Cerebellar nuclear complex (tissue), 1 donor: ENCODE results near the gene FERMT3.
"Not testable (repeated sequence)": the region's sequence is repeated elsewhere in the genome, so short reads cannot be mapped to it uniquely, and the experiment has no call there.

Source experiments
- DNase-seq, 2 experiments: peaks; one replicate each; lab custom pipeline; 2025; lab: John Stamatoyannopoulos, UW

FERMT3 gene

DNA sequence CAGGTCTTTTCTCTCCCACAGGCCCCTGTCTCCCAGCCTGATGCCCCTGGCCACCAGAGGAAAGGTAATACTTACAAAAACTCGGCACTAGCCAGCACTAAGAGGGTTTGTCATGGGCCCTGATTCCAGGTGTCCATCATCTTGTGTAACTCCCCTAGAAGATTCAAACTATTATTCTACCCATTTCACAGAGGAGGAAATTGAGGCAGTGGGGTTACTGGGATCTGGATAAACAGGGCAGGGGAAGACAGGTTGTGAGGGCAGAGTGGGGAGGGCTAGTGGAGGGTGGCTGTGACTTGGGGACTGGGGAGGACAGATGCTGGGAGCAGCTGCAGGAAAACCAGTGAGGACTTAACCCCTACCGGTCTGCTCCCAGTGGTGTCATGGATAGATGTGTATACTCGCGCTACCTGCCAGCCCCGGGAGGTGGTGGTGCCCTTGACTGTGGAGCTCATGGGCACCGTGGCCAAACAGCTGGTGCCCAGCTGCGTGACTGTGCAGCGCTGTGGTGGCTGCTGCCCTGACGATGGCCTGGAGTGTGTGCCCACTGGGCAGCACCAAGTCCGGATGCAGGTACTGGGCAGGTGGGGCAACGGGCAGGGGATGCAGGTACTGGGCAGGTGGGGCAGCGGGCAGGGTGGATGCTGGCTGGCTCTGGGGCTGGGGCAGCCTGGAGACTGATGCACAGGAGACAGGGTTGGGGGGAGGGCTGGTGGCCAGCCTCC lies 29.1 kb downstream of the FERMT3 start:
- no peak for DNase-seq

DNA sequence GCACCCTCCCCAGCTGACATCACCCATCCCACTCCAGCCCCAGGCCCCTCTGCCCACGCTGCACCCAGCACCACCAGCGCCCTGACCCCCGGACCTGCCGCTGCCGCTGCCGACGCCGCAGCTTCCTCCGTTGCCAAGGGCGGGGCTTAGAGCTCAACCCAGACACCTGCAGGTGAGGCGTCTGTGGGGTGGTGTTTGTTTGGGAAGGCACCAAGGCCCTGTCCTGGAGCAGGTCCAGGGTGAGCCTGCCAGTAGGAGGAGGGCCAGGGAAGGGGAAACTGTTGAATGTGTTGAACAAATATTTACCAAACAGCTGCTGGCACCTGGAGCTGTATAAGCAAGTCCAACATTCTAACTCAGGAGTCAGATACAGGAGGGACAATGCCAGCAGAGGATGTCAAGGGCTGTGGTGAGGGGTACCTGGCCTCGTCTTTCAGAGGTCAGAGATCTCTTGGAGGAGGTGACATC lies 31.0 kb downstream of the FERMT3 start:
- DNase-seq: no peak

DNA sequence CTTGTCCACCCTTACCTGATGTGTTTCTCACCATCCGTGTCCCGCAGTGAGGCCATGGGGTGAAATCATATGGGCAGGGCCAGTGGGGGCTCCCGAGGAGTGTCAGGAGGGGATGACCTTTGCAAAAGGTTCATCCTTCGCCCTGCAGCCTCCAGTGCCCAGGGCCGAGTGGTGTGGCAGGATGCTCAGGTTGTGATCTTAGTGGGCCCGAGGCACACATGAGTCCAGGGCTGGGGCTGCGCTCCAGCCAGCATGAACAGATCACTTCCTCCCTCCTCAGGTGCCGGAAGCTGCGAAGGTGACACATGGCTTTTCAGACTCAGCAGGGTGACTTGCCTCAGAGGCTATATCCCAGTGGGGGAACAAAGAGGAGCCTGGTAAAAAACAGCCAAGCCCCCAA lies 31.6 kb downstream of the FERMT3 start:
- DNase-seq: no peak

DNA sequence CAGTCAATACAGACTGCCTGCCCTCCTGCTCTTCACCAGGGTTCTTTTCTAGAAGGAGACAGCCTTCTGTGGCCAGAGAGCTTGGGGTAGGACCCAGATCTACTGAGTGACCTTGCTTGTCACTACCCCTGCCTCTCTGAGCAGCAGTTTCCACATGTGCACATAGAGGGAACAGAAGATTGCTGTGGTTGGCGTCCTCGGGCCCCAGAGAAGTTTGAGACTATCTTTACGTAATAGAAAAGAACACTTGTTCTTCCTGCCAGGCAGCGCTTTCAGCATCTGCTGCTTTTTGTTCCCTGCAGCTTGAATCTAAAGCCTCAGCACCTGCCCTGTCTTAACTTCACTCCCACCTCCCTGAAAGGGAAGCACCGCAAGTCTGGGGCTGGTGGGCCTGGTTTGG lies 32.5 kb downstream of the FERMT3 start:
- no peak for DNase-seq

DNA sequence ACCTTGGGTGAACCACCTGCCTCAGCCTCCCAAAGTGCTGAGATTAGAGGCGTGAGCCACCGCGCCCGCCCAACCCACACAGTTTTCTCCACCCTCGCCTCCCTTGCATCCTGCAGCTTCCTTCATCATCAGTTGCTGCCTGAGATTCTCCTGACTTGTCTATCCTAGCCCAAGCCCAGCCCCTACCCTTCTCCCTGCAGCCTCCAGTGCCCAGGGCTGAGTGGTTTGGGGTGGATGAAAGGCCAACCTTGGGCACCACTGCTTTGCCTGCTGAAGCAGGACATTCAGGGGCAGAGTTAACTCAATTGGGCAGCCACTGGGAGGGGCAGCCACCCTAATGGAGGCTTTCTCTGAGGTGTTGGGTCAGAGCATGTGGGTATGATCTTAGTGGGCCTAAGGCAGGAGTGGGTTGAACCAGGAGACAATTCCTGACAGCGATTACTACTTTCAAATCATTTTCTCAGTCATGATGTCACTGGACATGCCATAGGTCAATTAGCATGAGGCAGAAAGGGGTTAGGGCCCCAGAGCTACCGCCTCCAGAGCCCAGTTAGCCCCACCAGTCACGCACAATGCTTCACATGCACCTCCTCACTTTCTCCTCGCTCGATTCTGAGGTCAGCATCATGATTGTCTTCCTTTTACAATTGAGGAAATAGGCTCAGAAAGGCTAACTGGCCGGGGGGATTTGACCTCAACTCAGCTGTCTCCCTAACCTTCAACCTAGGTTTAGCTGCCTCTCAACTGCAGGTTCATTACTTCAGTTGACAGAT lies 33.3 kb downstream of the FERMT3 start:
- DNase-seq: no peak

DNA sequence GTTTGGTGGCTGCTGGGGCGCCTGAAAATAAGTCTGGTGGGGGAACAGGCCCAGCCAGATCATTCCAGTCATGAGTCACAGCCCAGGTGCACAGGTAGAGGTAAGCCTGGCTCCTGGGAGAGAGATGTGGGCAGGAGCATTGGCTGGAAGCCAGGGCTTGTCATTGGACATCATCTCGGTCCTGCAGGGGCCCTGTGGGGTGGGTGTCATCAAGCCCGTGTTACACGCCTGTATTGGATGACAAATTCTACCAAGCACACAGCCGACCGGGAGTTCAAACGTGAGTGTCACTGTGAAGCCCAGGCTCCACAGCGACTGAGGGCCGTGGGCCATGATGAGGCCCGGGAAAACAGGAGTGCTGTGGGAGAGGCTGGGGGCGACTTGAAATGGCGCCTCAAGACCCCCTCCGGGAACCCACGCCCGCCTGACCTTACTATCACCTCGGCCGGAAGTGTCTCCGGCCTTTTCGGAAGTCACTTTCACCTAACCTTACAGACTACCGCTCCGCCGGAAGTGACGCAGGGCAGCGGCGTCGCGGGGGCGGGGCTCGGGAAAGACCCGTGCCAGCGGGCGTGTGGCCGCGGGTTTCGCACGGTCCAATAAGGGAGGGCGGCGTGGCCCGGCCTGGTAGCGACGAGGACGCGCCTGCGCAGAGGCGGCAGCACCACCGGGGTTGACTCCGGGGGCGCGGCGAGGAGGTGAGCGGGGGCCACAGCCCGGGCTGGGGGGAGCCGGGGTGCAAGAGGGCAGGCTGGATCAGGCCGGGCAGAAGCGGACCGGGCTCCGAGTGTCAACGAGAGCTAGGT lies 34.1 kb downstream of the FERMT3 start, which contains the start of gene FKBP2:
TSS of gene FKBP2 (plus strand) at position 661 of the 806 bp plus-strand sequence. CDS start 1,293 bp downstream, outside the sequence.
- peak; percentile 87 to 92 for DNase-seq

DNA sequence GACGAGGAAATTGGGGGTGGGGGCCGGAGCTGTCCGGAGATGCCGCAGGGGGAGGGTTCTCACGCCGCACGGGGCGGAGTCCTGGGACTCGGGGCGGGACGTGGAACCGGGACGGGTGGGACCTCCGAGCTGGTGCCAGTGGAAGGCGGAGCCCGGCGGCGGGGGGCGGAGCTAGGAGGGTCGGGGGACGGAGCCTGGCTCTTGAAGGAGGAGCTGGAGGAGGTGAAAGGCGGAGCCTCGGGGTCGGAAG lies 34.6 kb downstream of the FERMT3 start:
- DNase-seq: peak; percentile 98 to 99

DNA sequence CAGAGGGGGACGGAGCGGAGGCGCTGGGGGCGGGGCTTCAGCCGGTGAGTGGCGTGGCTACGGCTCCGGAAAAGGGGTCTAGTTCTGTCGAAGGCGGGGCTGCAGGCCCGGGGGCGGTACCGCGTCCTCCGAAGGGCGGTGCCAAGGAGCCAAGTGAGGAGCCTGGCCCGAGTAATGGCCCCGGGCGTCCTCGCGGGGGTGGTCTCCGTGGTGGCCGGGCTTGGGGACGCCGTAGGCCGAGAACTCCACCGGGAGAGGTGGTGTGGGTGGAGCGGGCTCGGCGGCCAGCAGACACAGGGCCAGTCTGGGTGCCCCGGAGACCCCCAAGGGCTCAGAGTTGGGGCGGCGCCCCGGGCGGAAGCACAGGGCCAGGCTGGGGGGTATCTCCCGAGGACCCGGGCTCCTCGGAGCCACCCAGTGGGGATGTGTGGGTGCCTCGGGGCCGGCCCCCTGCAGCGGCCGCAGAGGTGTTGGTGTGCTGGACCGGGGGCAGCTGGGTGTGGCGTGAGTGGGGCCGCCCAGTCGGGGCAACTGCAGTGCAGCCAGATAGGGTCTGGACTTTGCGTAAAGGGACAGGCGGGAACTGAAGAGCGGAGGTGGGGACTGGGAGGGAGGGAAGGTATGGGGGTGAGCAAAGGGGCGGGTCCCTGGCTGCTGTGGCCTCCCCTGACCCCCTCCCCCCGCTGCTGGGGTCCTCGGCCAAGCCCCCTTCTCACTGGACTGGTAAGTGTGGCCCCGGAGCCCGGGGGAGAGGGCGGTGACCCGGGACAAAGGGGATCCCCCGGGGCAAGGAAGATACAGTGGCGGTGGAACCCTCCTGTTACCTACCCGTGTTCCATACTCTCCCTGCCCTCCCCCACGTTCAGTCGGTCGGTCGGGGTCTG lies 35.2 kb downstream of the FERMT3 start:
- DNase-seq: no peak

DNA sequence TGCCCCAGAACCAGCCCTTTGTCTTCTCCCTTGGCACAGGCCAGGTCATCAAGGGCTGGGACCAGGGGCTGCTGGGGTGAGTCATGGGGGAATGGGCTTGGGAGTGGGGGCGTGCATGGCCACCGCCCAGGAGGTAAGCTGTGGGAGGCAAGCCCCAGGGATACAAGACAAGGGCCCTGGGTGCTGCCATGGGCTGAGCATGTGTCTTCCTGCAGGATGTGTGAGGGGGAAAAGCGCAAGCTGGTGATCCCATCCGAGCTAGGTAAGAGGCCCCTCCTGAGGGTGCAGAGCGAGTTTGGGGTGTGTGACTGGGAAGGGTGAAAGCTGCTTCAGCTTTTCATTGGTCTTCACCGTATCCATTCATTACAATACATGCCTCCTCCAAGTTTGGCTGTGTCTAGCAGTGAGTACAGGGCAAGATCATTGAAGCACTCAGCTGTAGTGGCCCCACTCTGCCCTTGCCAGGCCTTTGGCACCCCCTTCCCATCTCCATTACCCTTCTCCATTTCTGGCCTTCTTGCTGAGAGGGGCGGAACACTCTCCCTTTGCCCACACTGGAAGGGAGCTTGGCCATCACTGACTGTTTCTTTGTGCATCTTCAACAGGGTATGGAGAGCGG lies 36.8 kb downstream of the FERMT3 start:
- DNase-seq: no peak

DNA sequence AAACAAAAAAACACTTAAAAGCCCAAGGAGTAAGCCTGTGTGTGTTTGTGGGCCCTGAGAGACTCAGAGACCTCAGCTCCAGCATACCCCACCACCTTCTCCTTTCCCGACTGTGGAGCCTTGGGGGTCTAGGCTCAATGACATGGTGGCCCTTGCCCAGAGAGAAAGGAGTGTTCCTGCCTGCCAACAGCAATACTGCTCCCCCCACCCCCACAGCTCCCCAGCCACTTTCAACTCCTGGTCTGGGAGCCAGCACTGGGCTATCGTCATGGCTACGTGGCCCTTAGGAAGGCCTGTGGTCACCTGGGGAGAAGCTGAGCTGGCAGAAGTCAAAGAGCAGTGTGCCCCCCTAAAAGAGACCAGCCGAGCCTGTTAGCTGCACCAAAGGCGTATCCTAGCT lies 37.6 kb downstream of the FERMT3 start:
- no peak for DNase-seq

DNA sequence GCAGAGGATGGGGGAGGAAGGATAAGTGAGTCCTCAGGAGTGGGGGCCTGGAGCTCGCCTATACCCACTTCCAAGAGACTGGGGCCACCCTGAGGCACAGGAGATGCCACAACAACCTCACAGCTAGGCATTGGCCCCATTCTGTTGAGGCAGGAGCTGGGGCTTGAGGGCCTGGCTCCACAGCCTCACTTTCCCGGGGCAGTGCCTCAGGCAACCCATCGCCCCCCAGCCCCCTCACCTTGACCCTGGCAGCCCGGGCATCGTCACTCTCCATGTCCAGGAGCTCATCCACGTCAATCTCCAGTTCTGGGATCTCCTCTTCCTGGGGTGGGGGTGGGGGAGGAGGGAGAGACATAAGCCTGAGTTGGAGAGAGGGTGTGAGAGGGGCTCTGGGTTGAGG lies 38.4 kb downstream of the FERMT3 start:
- no peak for DNase-seq

DNA sequence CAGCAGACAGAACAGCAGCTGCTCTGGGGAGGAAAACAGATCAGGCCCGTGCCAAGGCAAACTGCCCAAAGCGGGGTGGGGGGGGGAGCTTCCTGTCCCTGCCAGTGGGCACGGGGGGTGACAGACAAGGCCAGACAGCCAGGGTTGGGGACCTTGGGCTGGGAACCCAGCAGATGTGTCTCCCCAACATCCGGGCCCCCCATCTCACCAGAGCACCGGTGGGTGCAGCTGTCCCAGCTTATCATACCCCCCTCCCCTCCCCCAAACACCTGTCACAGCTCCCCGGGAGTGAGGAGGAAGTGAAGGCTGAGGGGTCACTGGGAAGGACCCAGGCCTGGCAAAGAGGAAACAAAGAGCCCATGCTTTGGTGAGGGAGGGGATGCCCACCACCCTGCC lies 38.9 kb downstream of the FERMT3 start:
- DNase-seq: no peak

DNA sequence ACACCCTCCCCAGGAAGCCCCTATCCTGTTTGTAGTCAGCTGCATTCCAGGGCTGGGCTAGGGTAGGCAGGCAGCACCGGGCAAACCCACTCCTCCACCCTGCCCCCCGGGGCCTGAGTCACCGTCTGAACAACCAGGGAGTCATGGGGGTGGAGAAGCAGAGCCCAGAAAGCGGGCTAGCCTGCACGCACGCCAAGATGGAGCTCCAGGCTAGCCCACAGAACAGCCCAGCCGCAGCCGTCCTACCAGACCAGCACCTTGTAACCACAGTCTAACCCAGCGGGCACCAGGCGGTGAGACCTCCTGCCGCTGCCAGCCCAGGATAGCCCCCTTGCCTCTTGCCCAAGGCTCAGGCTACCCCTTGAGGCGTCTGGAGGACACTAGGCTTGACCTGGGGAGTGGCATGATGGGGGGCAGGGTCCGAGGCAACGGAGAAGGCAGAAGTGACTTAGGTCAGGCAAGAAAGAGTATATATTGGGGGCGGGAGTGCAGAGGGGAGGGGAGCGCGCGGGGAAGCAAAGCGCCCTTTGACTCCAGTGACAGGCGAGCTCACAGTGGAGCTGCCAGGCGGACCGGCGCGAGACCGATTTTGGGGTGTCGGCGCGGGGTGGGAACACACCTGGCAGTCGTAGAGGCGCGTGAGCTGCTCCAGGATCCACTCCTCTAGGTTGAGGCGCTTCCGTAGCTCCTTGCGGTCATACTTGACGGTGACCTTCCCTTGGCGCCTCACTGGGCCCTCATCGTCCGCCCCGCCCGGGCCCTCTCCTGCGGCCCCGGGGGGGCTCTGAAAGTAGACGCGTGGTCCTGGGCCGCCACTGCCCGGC lies 39.5 kb downstream of the FERMT3 start:
- no peak for DNase-seq

DNA sequence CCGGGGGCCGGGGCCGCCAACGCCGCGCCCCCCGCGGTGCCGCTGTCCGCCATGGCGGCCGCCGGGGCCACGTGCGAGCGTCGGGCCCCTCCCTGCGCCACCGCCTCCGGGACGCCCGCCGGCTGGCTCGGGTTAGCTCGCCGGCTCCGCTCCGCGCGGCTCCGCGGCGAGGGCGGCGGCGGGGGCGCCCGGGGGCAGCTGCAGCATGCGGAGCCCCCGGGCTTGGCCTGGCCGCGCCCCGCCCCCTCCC lies 40.0 kb downstream of the FERMT3 start:
- DNase-seq: not testable (repeated sequence)

DNA sequence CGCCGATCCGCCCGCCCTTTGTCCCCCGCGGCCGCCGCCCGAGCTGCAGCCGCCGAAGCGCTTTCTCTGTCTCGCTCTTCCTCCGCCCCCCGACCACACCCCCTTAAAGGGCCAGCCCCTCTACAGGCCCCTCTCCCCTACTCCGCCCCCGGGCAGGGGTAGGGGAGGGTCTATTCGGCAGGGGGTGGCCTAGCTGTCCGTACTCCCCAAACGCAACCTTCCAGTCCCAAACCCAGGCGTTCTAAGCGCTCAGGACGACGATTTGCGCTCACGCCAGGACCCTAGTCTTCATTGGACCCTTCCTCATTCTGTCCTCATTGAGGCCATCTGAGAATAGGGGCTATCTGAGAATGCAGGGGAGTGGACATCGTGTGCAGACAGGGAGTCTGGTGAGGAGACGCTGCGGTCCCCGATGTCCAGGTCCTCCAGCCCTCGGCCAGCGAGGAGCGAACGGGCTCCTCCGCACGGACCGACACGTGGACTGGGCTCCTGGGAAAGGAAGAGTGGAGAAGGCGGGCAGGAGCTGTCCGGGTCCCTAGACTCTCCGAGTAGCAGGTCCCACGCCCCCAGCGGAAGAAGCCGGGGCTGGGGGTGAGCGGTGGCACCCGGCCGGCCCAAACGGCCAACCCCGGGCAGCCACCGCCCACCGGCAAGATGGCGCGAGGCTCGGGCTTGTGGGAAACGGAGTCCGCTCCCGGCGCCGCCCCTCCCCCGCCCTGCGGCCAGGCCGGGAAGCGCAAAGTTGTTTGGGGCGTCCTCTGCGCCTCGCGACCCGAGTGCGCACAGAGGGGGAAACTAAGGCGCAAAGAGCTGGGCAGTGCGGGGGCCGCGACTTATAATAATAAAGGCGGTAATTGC lies 40.6 kb downstream of the FERMT3 start, which contains the start of gene PPP1R14B:
TSS of gene PPP1R14B (minus strand) at position 73 of the 858 bp plus-strand sequence. CDS start 270 bp downstream, outside the sequence.
- peak in 1 of 2 experiments; percentile 24 for DNase-seq

DNA sequence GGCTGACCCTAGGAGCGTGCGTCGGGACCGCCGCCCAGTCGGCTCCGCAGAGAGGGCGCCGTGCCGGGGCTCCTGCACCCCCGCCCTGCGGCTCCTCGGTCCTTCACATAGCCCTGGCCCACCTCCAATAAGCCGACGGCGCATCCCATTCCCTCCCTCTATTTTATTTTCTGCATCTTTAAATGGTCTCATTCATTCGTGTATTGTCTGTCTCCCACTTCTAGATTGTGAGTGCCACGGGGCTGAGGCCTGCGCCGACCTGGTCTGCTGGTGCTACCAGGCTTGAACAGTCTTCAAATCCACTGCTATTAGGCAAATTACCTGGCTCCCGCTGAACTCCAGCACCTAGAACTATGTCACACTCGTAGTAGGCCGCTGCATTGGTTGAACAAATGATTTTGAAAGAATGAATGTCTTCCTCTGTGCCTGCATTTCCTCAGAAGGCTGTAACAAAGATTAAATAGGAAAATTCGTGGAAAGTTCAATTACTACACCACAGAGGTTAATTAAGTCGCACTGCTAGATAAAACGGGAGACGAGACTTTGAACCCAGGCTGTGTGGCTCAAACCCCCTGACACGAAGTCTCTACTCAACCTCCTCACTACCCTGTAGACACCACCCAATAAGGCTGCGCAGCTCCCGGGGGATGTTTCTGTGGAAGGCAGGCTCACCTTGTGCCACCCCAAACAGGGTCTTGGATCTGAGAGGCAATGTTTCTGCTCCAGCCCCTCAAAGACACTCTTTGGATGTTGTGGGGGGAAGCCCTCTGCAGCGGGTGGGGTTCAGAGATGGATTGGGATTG lies 41.4 kb downstream of the FERMT3 start:
- DNase-seq: no peak

DNA sequence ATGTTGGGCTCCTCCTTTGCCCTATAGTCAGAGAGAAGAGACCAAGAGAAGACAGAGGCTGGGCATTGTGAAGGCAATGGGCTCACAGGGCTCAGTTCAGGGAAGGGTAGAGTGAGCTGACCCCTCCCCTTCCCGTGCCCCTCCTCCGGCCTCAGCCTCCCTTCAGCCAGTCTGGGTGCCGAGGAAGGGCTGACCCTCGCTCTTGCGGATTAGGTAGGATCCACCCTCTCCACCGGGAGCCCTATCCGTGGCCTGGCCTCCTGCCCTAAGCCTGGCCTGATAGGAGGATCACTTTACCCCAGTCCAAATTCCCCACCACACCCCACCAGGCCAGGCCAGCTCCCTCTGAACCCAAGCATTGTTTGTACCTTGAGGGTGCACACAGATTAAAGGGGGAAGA lies 42.1 kb downstream of the FERMT3 start:
- DNase-seq: no peak

DNA sequence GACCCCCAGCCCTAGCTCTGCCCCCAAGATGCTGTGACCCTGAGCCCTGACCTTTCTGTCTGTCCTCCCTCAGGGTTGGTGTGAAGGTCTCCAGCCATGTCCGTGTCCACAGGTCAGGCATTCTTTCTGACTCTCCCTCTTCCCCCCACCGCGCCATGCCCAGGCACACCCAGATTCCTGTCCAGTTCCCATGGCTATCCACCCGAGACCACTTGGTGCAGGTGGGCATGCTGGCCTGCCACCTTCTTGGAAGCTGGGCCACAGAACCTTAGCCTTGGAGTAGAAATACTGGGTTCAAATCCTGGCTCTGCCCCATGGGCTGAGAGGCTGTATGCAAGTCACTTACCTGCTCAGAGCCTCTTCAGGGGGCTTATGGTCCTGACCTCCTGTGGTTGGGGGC lies 42.5 kb downstream of the FERMT3 start:
- DNase-seq: no peak
